ENCODE measurements around the gene CTNNBL1. TPM values are rescaled to one million over a fixed set of nuclear protein-coding genes. Genes with fewer than 3 reads are reported as not detected.

The CTNNBL1 gene
- total and polyA plus RNA-seq, 7 donors = 26.7 to 44.0 (median 37.9) TPM

GRCh38 chr20:37816003-37816402 is 122.2 kb downstream of the CTNNBL1 start:
- intact Hi-C loops (cut with DNase I) = no loop called here
- ATAC-seq (no peak), DNase-seq (no peak)
- Histone ChIP-seq H3K4me3 (no peak overlapping the region), H3K36me3 (ENCODE audit: insufficient read depth in 1 of 2, low read depth in 1 of 2) (no peaks in the 10 kb centered on the region), H3K27ac (no peak overlapping the region), H3K9me3 (no peaks in the 10 kb centered on the region), H3K4me1 (no peaks in the 10 kb centered on the region), H3K27me3 (ENCODE audit: insufficient read depth in 3 of 3, low read length in 2 of 3) (no peaks in the 10 kb centered on the region)
- TF ChIP-seq, protein P1, sequence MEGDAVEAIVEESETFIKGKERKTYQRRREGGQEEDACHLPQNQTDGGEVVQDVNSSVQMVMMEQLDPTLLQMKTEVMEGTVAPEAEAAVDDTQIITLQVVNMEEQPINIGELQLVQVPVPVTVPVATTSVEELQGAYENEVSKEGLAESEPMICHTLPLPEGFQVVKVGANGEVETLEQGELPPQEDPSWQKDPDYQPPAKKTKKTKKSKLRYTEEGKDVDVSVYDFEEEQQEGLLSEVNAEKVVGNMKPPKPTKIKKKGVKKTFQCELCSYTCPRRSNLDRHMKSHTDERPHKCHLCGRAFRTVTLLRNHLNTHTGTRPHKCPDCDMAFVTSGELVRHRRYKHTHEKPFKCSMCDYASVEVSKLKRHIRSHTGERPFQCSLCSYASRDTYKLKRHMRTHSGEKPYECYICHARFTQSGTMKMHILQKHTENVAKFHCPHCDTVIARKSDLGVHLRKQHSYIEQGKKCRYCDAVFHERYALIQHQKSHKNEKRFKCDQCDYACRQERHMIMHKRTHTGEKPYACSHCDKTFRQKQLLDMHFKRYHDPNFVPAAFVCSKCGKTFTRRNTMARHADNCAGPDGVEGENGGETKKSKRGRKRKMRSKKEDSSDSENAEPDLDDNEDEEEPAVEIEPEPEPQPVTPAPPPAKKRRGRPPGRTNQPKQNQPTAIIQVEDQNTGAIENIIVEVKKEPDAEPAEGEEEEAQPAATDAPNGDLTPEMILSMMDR (IDR thresholded peaks at IDR 0.05) = no peak
- 80 to 83% (median 81%) methylated on average over 2 of the region's 2 CpGs for WGBS, 3 donors

DNA sequence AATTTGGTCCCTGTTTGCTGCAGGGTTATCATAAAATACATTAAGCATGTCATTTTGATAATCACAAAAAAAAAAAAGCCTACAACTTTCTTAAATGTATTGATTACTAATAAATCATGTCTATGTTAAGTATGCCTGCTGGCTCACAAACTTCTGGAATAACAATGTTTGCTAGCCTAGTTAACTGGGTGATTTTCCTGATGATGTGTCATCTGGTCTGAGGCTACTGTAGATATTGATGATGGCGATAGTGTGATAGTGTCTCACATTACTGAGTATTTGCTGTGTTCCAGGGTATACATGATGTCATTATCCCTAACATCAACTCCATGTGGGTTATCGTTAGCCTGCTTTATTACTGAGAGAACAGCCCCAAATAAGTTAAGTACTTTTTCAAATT is 122.9 kb downstream of the CTNNBL1 start:
- WGBS, 3 donors = 76 to 77% (median 77%) methylated on average over 2 of the region's 2 CpGs
- intact Hi-C loops (cut with DNase I) = no loop called here
- no peaks in the 10 kb centered on the region for H3K9me3 ChIP-seq
- no peak for DNase-seq
- no peaks in the 10 kb centered on the region for H3K4me1 ChIP-seq
- H3K4me3 ChIP-seq = no peak overlapping the region
- ATAC-seq = no peak
- H3K27ac ChIP-seq = no peak overlapping the region
- TF ChIP-seq, protein P1 (IDR thresholded peaks at IDR 0.05) = no peak
- H3K27me3 ChIP-seq (ENCODE audit: insufficient read depth in 3 of 3, low read length in 2 of 3) = no peaks in the 10 kb centered on the region
- no peaks in the 10 kb centered on the region for H3K36me3 ChIP-seq (ENCODE audit: insufficient read depth in 1 of 2, low read depth in 1 of 2)

- Histone ChIP-seq H3K4me3 (no peak overlapping the region), H3K27me3 (ENCODE audit: insufficient read depth in 3 of 3, low read length in 2 of 3) (no peaks in the 10 kb centered on the region), H3K4me1 (no peaks in the 10 kb centered on the region), H3K9me3 (no peaks in the 10 kb centered on the region), H3K27ac (no peak overlapping the region), H3K36me3 (ENCODE audit: insufficient read depth in 1 of 2, low read depth in 1 of 2) (no peaks in the 10 kb centered on the region)
- intact Hi-C loops (cut with DNase I) = no loop called here
- ATAC-seq (no peak), DNase-seq (no peak)
- TF ChIP-seq, protein P1 (IDR thresholded peaks at IDR 0.05) = no peak
These were observed 127.9 kb downstream of the CTNNBL1 start for GRCh38 chr20:37821696-37822095.

DNA sequence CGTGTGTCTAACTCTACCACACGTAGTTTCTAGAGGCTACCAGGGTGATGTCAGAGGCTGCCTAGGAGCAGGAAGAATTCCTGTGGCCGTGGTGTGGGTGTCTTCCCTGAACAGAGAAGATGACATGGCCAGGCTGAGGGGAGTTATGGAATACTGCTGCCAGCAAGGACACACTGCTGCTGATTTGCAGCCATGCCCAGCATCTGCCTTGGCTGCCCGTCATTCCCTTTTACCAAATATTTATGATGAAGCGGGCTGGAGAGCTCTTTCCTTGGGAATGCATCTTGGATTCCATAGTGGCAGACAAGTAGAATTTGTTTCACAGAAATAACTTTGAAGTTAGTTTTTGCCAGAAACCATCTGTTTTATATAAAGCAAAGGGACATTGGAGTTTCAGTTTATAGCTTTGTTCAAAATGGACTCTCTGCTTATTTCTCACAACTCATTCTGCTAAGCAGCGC is 128.3 kb downstream of the CTNNBL1 start:
- 84 to 89% (median 87%) methylated on average over 6 of the region's 6 CpGs for WGBS, 3 donors
- no peak for DNase-seq

More for the DNA sequence above, 128.3 kb downstream of the CTNNBL1 start:
- intact Hi-C loops (cut with DNase I) = no loop called here
- Histone ChIP-seq H3K27me3 (ENCODE audit: insufficient read depth in 3 of 3, low read length in 2 of 3) (no peaks in the 10 kb centered on the region), H3K4me1 (no peaks in the 10 kb centered on the region), H3K9me3 (no peaks in the 10 kb centered on the region), H3K4me3 (no peak overlapping the region), H3K27ac (no peak overlapping the region), H3K36me3 (ENCODE audit: insufficient read depth in 1 of 2, low read depth in 1 of 2) (no peaks in the 10 kb centered on the region)
- TF ChIP-seq, protein P1 (IDR thresholded peaks at IDR 0.05) = no peak
- ATAC-seq = no peak
